ENCODE measurements around the gene TAS2R30.

- TF ChIP-seq CTCF (IDR thresholded peaks at IDR 0.05) (no peak), POLR2AphosphoS5 (IDR thresholded peaks at IDR 0.05) (no peak), POLR2A (IDR thresholded peaks at IDR 0.05) (no peak), EP300 (IDR thresholded peaks at IDR 0.05) (no peak)
Measured at GRCh38 chr12:11130999-11131398, 3.4 kb downstream of the TAS2R30 start.

Measured in gastroesophageal sphincter (tissue), 3 donors.